H1 (cell line): ENCODE measurements around the gene LPXN. TPM values are rescaled to one million over a fixed set of nuclear protein-coding genes. Genes with fewer than 3 reads are reported as not detected.

Experiments
- CTCF ChIA-PET: fragments of 300-600 bp; sonication (Branson Sonifier 250); formaldehyde crosslinking; loops from one replicate; lab custom pipeline; 2021; ENCODE audit not compliant: partially characterized antibody; lab: Charles Lee
- POLR2A ChIA-PET: fragments of 300-600 bp; sonication (Branson Sonifier 250); formaldehyde crosslinking; loops from one replicate; lab custom pipeline; 2021; ENCODE audit warnings: inconsistent platforms; ENCODE audit not compliant: partially characterized antibody; lab: Charles Lee
- DNase-seq, 2 experiments: peaks; one replicate each; pipeline versions ENCODE4 v3.0.0 to v3.0.0-alpha.2; 2010 to 2022; ENCODE audit warnings: low spot score in 2 of 2, low read depth in 1 of 2, mixed read lengths in 1 of 2
- FAIRE-seq: peaks from 2 replicates; lab custom pipeline; 2011; peaks lifted over from hg19 to GRCh38; lab: Jason Lieb, UNC
- H2AFZ ChIP-seq: 2 replicates; pipeline ENCODE4 v1.8.1; 2012; ENCODE audit warnings: low read length, inconsistent platforms
- H2AK5ac ChIP-seq: 2 replicates; pipeline ENCODE4 v1.6.1; 2013; ENCODE audit warnings: low read depth, low read length
- H2BK120ac ChIP-seq: replicated peaks from 2 replicates; pipeline ENCODE3; 2013; ENCODE audit warnings: low read depth, low read length, inconsistent platforms
- H2BK12ac ChIP-seq: 2 replicates; pipeline ENCODE4 v1.6.1; 2013; ENCODE audit warnings: low read depth, low read length
- H2BK15ac ChIP-seq: 2 replicates; pipeline ENCODE4 v1.6.1; 2013; ENCODE audit warnings: low read length
- H2BK20ac ChIP-seq: 2 replicates; pipeline ENCODE4 v1.6.1; 2013; ENCODE audit warnings: low read length
- H2BK5ac ChIP-seq: 2 replicates; pipeline ENCODE4 v1.6.1; 2013; ENCODE audit warnings: low read depth, low read length
- H3K14ac ChIP-seq: 2 replicates; pipeline ENCODE4 v1.6.1; 2013; ENCODE audit warnings: inconsistent platforms; ENCODE audit not compliant: insufficient read length
- H3K18ac ChIP-seq: 2 replicates; pipeline ENCODE4 v1.6.1; 2013; ENCODE audit warnings: low read length; ENCODE audit errors: extremely low read depth
- H3K23ac ChIP-seq: 2 replicates; pipeline ENCODE4 v1.6.1; 2013; ENCODE audit warnings: inconsistent platforms; ENCODE audit not compliant: insufficient read length
- H3K23me2 ChIP-seq: 2 replicates; pipeline ENCODE4 v1.6.1; 2013; ENCODE audit warnings: low read depth, low read length
- H3K27ac ChIP-seq: 2 replicates; pipeline ENCODE4 v1.6.1; 2011; ENCODE audit warnings: low read depth, low read length, inconsistent platforms
- H3K27me3 ChIP-seq, 4 experiments: replicated peaks in 1 of 4; 1 replicate in 1 of 4; 2 replicates in 3 of 4; pipeline versions ENCODE4 v1.6.1 to v1.8.1; 2011 to 2013; ENCODE audit warnings: low read length in 3 of 4, mild to moderate bottlenecking in 3 of 4, inconsistent platforms in 2 of 4, mixed read lengths in 2 of 4, moderate library complexity in 1 of 4; ENCODE audit not compliant: control insufficient read depth in 3 of 4, insufficient read depth in 3 of 4; ENCODE audit errors: extremely low read depth in 1 of 4
- H3K36me3 ChIP-seq, 4 experiments: 2 replicates each; pipeline versions ENCODE4 v1.6.1 to v1.8.1; 2011 to 2013; ENCODE audit warnings: mild to moderate bottlenecking in 4 of 4, low read length in 3 of 4, moderate library complexity in 2 of 4, control low read depth in 1 of 4, inconsistent platforms in 1 of 4; ENCODE audit not compliant: insufficient read depth in 4 of 4, control insufficient read depth in 2 of 4
- H3K4ac ChIP-seq: replicated peaks from 2 replicates; pipeline ENCODE3; 2013; ENCODE audit warnings: low read length, low read depth, mixed read lengths, inconsistent platforms; ENCODE audit not compliant: insufficient read length
- H3K4me1 ChIP-seq, 4 experiments: replicated peaks in 1 of 4; 1 replicate in 1 of 4; 2 replicates in 3 of 4; pipeline versions ENCODE4 v1.6.1 to v1.8.1; 2011 to 2013; ENCODE audit warnings: low read length in 3 of 4, inconsistent platforms in 2 of 4, mixed read lengths in 1 of 4; ENCODE audit not compliant: insufficient read depth in 4 of 4, control insufficient read depth in 3 of 4
- H3K4me2 ChIP-seq, 2 experiments: 2 replicates each; pipeline versions ENCODE4 v1.6.1 to v1.8.1; 2011 to 2013; ENCODE audit warnings: low read depth in 2 of 2, low read length in 2 of 2, control low read depth in 1 of 2, inconsistent platforms in 1 of 2, mild to moderate bottlenecking in 1 of 2; ENCODE audit not compliant: insufficient read depth in 1 of 2
- H3K4me3 ChIP-seq, 4 experiments: fragments of 200-600, 300-600 bp in 1 of 4; sonication (generic), shearing (Covaris generic), sonication (Bioruptor Twin) in 1 of 4; 2 replicates each; pipeline versions ENCODE4 v1.5.1 to v1.8.1; 2011 to 2016; ENCODE audit warnings: low read length in 4 of 4, low read depth in 3 of 4, control low read depth in 2 of 4, inconsistent platforms in 2 of 4, mild to moderate bottlenecking in 2 of 4, mixed read lengths in 1 of 4, moderate library complexity in 1 of 4; ENCODE audit not compliant: insufficient read depth in 2 of 4; ENCODE audit errors: extremely low read depth in 1 of 4
- H3K56ac ChIP-seq: replicated peaks from 2 replicates; pipeline ENCODE3; 2013; ENCODE audit warnings: low read depth, mild to moderate bottlenecking, mixed read lengths, low read length, inconsistent platforms; ENCODE audit not compliant: insufficient read length
- H3K79me1 ChIP-seq: 2 replicates; pipeline ENCODE4 v1.6.1; 2013; ENCODE audit warnings: low read depth, low read length, control low read depth
- H3K79me2 ChIP-seq, 2 experiments: 2 replicates each; pipeline versions ENCODE4 v1.6.1 to v1.8.1; 2012 to 2013; ENCODE audit warnings: low read length in 2 of 2, mild to moderate bottlenecking in 2 of 2, inconsistent platforms in 1 of 2; ENCODE audit not compliant: insufficient read depth in 2 of 2, control insufficient read depth in 1 of 2
- H3K9ac ChIP-seq, 4 experiments: replicated peaks in 1 of 4; 1 replicate in 1 of 4; 2 replicates in 3 of 4; pipeline versions ENCODE4 v1.6.1 to v1.8.1; 2011 to 2013; ENCODE audit warnings: low read depth in 3 of 4, low read length in 3 of 4, control low read depth in 2 of 4, mild to moderate bottlenecking in 2 of 4, moderate library complexity in 2 of 4, inconsistent platforms in 1 of 4; ENCODE audit errors: extremely low read depth in 1 of 4
- H3K9me3 ChIP-seq, 2 experiments: 2 replicates each; pipeline versions ENCODE4 v1.6.1 to v1.8.1; 2012 to 2013; ENCODE audit warnings: mild to moderate bottlenecking in 2 of 2, moderate library complexity in 2 of 2, control low read depth in 1 of 2, inconsistent platforms in 1 of 2, low read depth in 1 of 2, low read length in 1 of 2, mixed read lengths in 1 of 2; ENCODE audit not compliant: insufficient read depth in 2 of 2
- H4K20me1 ChIP-seq, 2 experiments: replicated peaks in 1 of 2; 2 replicates each; pipeline versions ENCODE3 to v1.8.1; 2011 to 2013; ENCODE audit warnings: inconsistent platforms in 2 of 2, low read length in 2 of 2, mild to moderate bottlenecking in 1 of 2; ENCODE audit not compliant: insufficient read depth in 2 of 2, control insufficient read depth in 1 of 2
- H4K5ac ChIP-seq: 2 replicates; pipeline ENCODE4 v1.6.1; 2013; ENCODE audit warnings: low read length, low read depth, mixed read lengths, inconsistent platforms; ENCODE audit not compliant: insufficient read length
- H4K8ac ChIP-seq: 2 replicates; pipeline ENCODE4 v1.8.0; 2013; ENCODE audit warnings: mild to moderate bottlenecking, moderate library complexity, low read length, inconsistent platforms; ENCODE audit not compliant: insufficient read depth; ENCODE audit errors: extremely low read depth
- H4K91ac ChIP-seq: replicated peaks from 2 replicates; pipeline ENCODE3; 2013; ENCODE audit warnings: low read length, mixed read lengths, inconsistent platforms; ENCODE audit not compliant: insufficient read length
- FOSL1 ChIP-seq: IDR thresholded peaks from 2 replicates; pipeline ENCODE4 v1.6.1; 2011; ENCODE audit warnings: mild to moderate bottlenecking, low read depth, low read length, moderate library complexity; ENCODE audit not compliant: insufficient read depth
- WGBS, 2 experiments: shearing (Covaris generic) in 1 of 2; methylation state at CpG; one replicate each; pipeline versions ENCODE4 v1.1.6 to v1.1.7; 2013 to 2015; ENCODE audit warnings: low lambda C conversion rate in 2 of 2, mixed read lengths in 2 of 2, inconsistent platforms in 1 of 2, low coverage in 1 of 2, missing lambda C conversion rate in 1 of 2; ENCODE audit not compliant: insufficient replicate concordance in 2 of 2, insufficient coverage in 1 of 2, insufficient read length in 1 of 2; ENCODE audit errors: extremely low coverage in 1 of 2, missing lambda C conversion rate in 1 of 2; 5-methylcytosine and 5-hydroxymethylcytosine counted together
- polyA plus RNA-seq, 7 experiments: library from polyadenylated mRNA; depleted of rRNA in 3 of 7; stranded (reverse) in 5 of 7; unstranded in 2 of 7; fragments of >200 nt in 5 of 7; fragments of 200-250 nt in 2 of 7; gene quantifications; 1 replicate in 5 of 7; 2 replicates in 1 of 7; 4 replicates in 1 of 7; pipeline versions ENCODE4 v1.2.1 to v1.2.3, GENCODE V29; 2011 to 2013; ENCODE audit warnings: missing spikeins in 2 of 7, mixed read lengths in 2 of 7
- total RNA-seq: library from RNA; stranded (reverse); fragmentation: NEBNext Ultra II Directional; extraction: Animal tissue kit (Norgen Biotek cat#: 25700); gene quantifications from 2 replicates; pipeline ENCODE4 v1.2.1, GENCODE V29; 2021

The LPXN gene
- total and polyA plus RNA-seq, 2 of the 8 experiments (the other 6 are each of a cell fraction or from before 2014, with no cell fraction given): 1.4 to 2.7 TPM

- Histone ChIP-seq H2BK15ac (no peak overlapping the region), H4K20me1 (no peaks in the 10 kb centered on the region), H2AK5ac (no peak overlapping the region), H3K23me2 (no peaks in the 10 kb centered on the region), H4K8ac (no peak overlapping the region), H3K23ac (no peak overlapping the region), H4K5ac (no peak overlapping the region), H3K9ac (no peak overlapping the region), H2BK5ac (no peak overlapping the region), H3K4me2 (no peak overlapping the region), H3K4me3 (no peak overlapping the region), H2BK20ac (no peak overlapping the region), H2AFZ (no peak overlapping the region), H3K27me3 (no peaks in the 10 kb centered on the region; a peak in 1 of 7 replicates), H3K79me1 (no peaks in the 10 kb centered on the region), H2BK120ac (no peak overlapping the region), H3K4me1 (no peaks in the 10 kb centered on the region), H3K27ac (no peak overlapping the region), H4K91ac (no peak overlapping the region), H2BK12ac (no peak overlapping the region), H3K14ac (no peak overlapping the region), H3K18ac (no peak overlapping the region), H3K4ac (no peak overlapping the region), H3K9me3 (peaks cover 0 to 2% of the 10 kb centered on the region in 2 experiments; a peak in 1 of 4 replicates), H3K79me2 (no peaks in the 10 kb centered on the region), H3K56ac (no peak overlapping the region), H3K36me3 (no peaks in the 10 kb centered on the region)
- TF ChIP-seq FOSL1: no peak
- no peak for FAIRE-seq
- ChIA-PET CTCF (no interaction called here), POLR2A (no interaction called here)
- no peak for DNase-seq
- 81% methylated on average over 2 of the region's 2 CpGs; no CpG with 5 or more reads in 1 of the 2 experiments for WGBS, 2 experiments
These were observed 84.8 kb downstream of the LPXN start for GRCh38 chr11:58490827-58491226.
